NB4 (cell line): ENCODE measurements around the gene BBX.

ENCODE experiments used
- POLR2A ChIP-seq: IDR thresholded peaks from 2 replicates; pipeline ENCODE4 v1.6.1; 2011; ENCODE audit warnings: mild to moderate bottlenecking; ENCODE audit not compliant: insufficient read length; ENCODE audit errors: extremely low read depth
- TF ChIP-seq, protein P1 (sequence below): IDR thresholded peaks from one replicate; pipeline ENCODE4 v1.5.1; 2012; ENCODE audit warnings: low read depth, low read length
- TF ChIP-seq, protein P2 (sequence below): IDR thresholded peaks from 2 replicates; pipeline ENCODE4 v1.6.1; 2011; ENCODE audit warnings: low read depth, low read length

- TF ChIP-seq, protein P1, sequence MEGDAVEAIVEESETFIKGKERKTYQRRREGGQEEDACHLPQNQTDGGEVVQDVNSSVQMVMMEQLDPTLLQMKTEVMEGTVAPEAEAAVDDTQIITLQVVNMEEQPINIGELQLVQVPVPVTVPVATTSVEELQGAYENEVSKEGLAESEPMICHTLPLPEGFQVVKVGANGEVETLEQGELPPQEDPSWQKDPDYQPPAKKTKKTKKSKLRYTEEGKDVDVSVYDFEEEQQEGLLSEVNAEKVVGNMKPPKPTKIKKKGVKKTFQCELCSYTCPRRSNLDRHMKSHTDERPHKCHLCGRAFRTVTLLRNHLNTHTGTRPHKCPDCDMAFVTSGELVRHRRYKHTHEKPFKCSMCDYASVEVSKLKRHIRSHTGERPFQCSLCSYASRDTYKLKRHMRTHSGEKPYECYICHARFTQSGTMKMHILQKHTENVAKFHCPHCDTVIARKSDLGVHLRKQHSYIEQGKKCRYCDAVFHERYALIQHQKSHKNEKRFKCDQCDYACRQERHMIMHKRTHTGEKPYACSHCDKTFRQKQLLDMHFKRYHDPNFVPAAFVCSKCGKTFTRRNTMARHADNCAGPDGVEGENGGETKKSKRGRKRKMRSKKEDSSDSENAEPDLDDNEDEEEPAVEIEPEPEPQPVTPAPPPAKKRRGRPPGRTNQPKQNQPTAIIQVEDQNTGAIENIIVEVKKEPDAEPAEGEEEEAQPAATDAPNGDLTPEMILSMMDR: no peak
- TF ChIP-seq, protein P2, sequence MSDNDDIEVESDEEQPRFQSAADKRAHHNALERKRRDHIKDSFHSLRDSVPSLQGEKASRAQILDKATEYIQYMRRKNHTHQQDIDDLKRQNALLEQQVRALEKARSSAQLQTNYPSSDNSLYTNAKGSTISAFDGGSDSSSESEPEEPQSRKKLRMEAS: no peak
- TF ChIP-seq POLR2A: no peak
Measured at GRCh38 chr3:107739227-107739626, 216.5 kb downstream of the BBX start.
